Fibroblast of skin of right biceps (primary cell): ENCODE results near the gene CD9.

ENCODE experiments used
- DNase-seq: peaks from one replicate; pipeline ENCODE4 v3.0.0-alpha.2; 2013

CD9 gene

GRCh38 chr12:6277982-6278438, 77.8 kb downstream of the CD9 start:
- no peak for DNase-seq

GRCh38 chr12:6278439-6279255, 78.4 kb downstream of the CD9 start:
- peak; percentile 82 for DNase-seq

DNA sequence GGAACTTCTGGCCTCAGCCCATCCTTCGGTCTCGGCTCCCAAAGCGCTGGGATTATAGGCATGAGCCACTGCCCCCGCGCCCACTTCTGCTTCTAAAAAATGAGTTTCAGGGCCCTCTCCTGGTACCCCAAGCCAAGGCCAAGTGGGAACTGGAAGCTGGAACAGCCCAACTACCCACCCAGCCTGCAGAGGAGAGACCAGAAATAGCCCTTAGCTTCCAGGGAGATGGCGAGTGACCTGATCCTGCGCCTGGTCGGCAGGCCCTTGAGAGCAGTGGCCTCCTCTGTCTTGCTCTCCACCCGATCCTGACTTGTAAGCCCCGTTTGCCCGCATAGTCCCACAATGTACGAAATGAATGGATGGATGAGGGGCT, 79.0 kb downstream of the CD9 start:
- DNase-seq: no peak

DNA sequence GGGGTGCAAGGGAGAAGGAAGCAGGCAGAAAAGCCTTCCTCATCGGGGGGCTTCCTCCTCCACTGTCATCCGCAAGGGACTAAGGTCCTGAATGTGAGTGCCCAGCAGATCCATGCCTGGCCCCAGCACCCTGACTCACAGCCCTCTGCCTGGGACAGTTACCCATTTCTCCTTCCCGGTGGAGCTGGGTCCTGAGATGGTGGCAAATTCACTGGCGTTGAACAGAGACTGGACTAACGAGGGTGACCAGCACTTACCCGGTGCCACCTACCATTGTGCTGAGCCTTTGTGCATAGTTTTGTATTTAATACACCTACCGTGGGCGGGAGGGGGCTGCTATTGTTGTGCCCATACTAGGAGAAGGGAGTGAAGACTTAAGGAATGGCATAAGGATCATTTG, 79.4 kb downstream of the CD9 start:
- no peak for DNase-seq

DNA sequence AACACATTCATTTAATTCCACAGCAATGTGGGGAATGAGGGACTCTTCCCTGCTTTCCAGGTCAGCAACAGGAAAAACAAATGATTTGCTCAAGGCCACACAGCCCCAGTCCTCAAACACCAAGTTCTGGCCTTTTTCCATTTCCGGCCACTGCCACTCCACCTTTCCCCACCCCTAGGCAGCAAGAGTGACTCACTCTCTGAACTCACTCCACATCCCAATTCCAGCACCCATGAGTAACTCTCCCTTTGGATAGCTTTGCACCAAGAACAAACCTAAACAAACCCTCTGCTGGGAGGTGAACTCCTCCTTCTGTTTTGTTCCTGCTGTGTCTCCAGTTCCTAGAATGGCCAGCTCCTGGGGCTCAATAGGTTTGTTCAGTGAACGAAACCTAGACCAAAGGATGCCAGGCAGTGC, 79.9 kb downstream of the CD9 start:
- peak; percentile 96 for DNase-seq

DNA sequence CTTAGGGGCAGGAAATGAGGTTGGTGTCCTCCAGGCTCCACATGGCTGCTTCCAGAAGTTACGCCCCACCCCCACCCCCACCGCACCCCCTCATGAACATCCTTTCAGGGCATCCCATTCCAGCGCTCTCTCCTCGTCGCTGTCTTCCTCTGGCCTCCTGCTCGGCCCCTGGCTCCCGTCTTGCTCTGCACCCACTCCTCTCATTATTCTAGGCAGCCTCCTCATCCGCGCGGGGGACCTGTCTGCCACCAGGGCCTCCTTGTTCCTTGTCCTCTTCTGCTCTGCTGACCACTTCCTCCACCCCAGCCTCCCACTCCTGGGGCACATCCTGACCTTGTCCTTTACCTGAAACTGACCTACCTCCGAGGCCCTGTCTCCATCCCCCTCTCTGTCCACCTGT, 80.5 kb downstream of the CD9 start:
- no peak for DNase-seq

DNA sequence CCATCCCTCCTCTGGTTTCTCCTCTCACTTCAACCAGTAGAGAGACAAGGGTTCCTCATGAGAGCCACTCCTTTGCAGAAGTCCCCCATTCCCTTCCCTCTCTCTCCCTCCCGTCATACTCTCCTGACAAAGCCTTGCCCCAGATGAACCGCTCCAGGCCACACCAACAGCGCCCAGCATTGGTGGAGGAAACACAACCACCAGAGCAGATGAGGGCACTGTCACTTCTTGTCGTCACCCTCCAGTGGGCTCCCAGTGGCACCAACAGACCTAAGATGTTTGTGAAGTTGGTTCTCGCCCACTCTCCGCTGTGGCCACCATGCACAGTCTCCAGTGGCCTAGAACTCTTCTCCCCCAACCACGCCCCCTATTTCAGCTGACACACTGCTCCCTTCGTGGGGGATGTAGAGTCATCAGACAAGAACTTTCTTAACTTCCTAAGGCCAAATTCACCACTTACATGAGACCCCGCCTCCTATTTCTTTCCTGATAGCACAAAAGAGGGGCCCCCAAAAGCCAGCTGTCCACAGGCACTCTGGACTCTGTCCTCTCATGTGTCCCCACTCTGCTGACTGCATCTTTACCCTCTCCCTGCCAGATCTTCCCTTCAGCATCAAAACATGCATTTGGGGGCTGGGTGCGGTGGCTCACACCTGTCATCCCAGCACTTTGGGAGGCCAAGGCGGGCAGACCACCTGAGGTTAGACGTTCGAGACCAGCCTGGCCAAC, 81.0 kb downstream of the CD9 start:
- DNase-seq: peak; percentile 63

DNA sequence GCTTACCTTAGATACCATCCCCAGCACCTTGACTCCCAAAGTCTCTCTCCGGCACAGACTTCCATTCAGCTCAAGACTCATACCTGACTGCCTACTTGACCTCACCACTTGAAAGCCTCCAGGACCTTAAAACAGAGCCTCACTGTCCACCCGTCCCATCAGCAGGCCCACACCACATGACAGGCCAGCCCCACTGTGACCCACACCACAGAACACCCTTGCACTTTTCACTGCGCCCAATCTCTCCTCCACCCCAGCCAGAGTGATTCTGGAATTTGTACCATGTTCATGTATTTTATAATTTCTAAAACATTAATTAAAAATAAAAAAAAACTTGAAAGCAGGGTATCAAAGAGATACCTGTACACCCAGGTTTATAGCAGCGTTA, 82.2 kb downstream of the CD9 start:
- no peak for DNase-seq

DNA sequence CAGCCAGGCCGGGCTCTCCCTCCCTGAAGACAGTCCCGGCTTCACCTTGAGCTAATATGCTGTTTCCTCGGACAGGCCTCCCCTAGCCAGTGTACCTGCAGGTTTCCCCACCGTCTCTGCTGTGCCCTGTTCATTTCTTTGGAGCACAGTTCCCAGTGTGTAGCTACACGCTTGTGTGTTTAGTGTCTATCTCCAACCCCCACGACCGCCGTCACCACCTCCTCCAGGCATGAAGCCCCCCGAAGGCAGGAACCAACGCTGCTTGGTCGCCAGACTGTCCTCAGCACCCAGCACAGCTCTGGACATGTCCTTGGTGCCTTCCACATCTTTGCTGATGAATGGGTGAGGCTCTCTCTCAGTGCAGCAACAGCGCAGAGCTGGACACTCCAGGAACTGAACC, 84.1 kb downstream of the CD9 start:
- DNase-seq: no peak

- peak; percentile 72 for DNase-seq
Measured at GRCh38 chr12:6285063-6285477, 84.9 kb downstream of the CD9 start.

- peak; percentile 67 for DNase-seq
Measured at GRCh38 chr12:6285532-6286306, 85.5 kb downstream of the CD9 start.
